Tibial nerve (tissue), 4 donors: ENCODE results near the gene B3GAT3.

Experiments used
- EP300 ChIP-seq, 2 donors: sonication (generic); formaldehyde crosslinking; IDR thresholded peaks; one replicate each; pipeline ENCODE4 v1.6.1; 2017; ENCODE audit warnings: antibody characterized with exemption in 2 of 2, mild to moderate bottlenecking in 1 of 2
- TF ChIP-seq, protein P1 (sequence below), 5 experiments: fragments of 200-600 bp in 3 of 5; fragments of 450-650 bp in 2 of 5; sonication (generic) in 3 of 5; IDR thresholded peaks; one replicate each; pipeline ENCODE4 v1.5.1; 2016 to 2019; ENCODE audit warnings: antibody characterized with exemption in 5 of 5, mild to moderate bottlenecking in 3 of 5, moderate library complexity in 2 of 5

DNA sequence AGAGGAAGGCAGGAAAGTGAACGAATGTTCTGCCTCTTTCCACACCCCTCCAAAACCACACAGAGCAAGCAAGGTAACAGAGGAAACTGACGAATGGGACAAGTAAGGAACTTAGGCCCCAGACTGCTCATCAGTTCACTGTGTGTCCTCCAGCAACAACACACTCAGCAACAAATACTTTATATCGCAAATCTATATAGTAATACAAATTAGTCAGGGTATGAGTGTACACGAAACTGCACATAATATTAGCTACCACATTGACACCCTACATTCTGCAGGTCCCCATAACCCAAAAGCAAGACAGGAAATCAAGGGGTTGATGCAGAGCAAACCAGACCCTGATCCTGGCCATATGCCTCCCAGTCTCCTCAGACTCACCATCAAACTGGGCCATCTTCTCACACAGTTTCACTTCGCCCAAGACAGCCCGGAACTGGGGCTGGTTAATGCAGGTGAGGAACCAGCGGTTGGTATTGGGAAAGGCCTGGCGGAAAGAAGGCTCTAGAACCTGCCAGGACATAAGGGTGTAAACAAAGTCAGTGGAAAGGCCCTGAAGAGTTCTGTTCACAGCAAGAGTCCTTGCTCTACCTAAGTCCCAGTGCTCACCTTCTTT, 54.7 kb downstream of the B3GAT3 start:
- TF ChIP-seq, protein P1, sequence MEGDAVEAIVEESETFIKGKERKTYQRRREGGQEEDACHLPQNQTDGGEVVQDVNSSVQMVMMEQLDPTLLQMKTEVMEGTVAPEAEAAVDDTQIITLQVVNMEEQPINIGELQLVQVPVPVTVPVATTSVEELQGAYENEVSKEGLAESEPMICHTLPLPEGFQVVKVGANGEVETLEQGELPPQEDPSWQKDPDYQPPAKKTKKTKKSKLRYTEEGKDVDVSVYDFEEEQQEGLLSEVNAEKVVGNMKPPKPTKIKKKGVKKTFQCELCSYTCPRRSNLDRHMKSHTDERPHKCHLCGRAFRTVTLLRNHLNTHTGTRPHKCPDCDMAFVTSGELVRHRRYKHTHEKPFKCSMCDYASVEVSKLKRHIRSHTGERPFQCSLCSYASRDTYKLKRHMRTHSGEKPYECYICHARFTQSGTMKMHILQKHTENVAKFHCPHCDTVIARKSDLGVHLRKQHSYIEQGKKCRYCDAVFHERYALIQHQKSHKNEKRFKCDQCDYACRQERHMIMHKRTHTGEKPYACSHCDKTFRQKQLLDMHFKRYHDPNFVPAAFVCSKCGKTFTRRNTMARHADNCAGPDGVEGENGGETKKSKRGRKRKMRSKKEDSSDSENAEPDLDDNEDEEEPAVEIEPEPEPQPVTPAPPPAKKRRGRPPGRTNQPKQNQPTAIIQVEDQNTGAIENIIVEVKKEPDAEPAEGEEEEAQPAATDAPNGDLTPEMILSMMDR (IDR thresholded peaks at IDR 0.05) = no peak
- TF ChIP-seq EP300 (IDR thresholded peaks at IDR 0.05) = no peak
